HepG2 (cell line): Measurements from ENCODE around the gene ACTR10. TPM values are rescaled to one million over a fixed set of nuclear protein-coding genes. Genes with fewer than 3 reads are reported as not detected.

Source experiments
- FOXA1 ChIP-seq, 2 experiments: fragments of 450-650 bp in 1 of 2; sonication (generic) in 1 of 2; formaldehyde crosslinking in 1 of 2; IDR thresholded peaks; 2 replicates each; pipeline versions ENCODE4 v1.4.0 to v1.6.1; 2016 to 2020; ENCODE audit warnings: missing genetic modification reagents in 1 of 2
- GABPA ChIP-seq, 2 experiments: IDR thresholded peaks; 2 replicates each; pipeline ENCODE4 v1.6.1; 2011 to 2016; ENCODE audit warnings: low read depth in 2 of 2, low read length in 1 of 2, missing biosample characterization in 1 of 2, missing genetic modification characterization in 1 of 2
- JARID2 ChIP-seq: sonication (generic); formaldehyde crosslinking; IDR thresholded peaks from 2 replicates; pipeline ENCODE4 v1.8.1; 2023; ENCODE audit warnings: missing genetic modification reagents, inconsistent platforms; ENCODE audit not compliant: insufficient replicate concordance
- KDM5B ChIP-seq: sonication (generic); formaldehyde crosslinking; IDR thresholded peaks from 2 replicates; pipeline ENCODE4 v1.4.0; 2020; ENCODE audit warnings: missing genetic modification reagents, mild to moderate bottlenecking, borderline replicate concordance
- NFE2L2 ChIP-seq: fragments of 150-350 bp; IDR thresholded peaks from 2 replicates; pipeline ENCODE4 v1.6.1; 2014; ENCODE audit warnings: low read length
- ZBTB21 ChIP-seq: sonication (generic); formaldehyde crosslinking; IDR thresholded peaks from 2 replicates; pipeline ENCODE4 v1.4.0; 2020; ENCODE audit warnings: missing genetic modification reagents
- ZFP37 ChIP-seq: sonication (generic); formaldehyde crosslinking; IDR thresholded peaks from 2 replicates; pipeline ENCODE4 v1.4.0; 2020; ENCODE audit warnings: missing genetic modification reagents, borderline replicate concordance
- ZNF460 ChIP-seq: sonication (generic); formaldehyde crosslinking; IDR thresholded peaks from 2 replicates; pipeline ENCODE4 v1.5.1; 2020; ENCODE audit warnings: missing genetic modification reagents, mild to moderate bottlenecking, borderline replicate concordance
- ZNF776 ChIP-seq: sonication (generic); formaldehyde crosslinking; IDR thresholded peaks from 2 replicates; pipeline ENCODE4 v1.4.0; 2020; ENCODE audit warnings: mild to moderate bottlenecking, missing genetic modification reagents
- ZNF792 ChIP-seq: IDR thresholded peaks from 2 replicates; pipeline ENCODE4 v1.6.1; 2016
- ZZZ3 ChIP-seq: sonication (generic); formaldehyde crosslinking; IDR thresholded peaks from 2 replicates; pipeline ENCODE4 v1.4.0; 2020; ENCODE audit warnings: missing genetic modification reagents, mild to moderate bottlenecking, borderline replicate concordance
- polyA plus RNA-seq, 8 experiments: library from polyadenylated mRNA; depleted of rRNA in 3 of 8; stranded (reverse) in 7 of 8; unstranded in 1 of 8; fragments of >200 nt; fragmentation: Illumina TruSeq in 4 of 8; extraction: Trizol in 4 of 8; gene quantifications; 2 replicates each; pipeline versions ENCODE4 v1.2.1 to v1.2.3, GENCODE V29; 2011 to 2016; ENCODE audit warnings: low read depth in 4 of 8, missing spikeins in 1 of 8, mixed read lengths in 1 of 8; ENCODE audit not compliant: insufficient read depth in 1 of 8
- total RNA-seq, 5 experiments: library from RNA; depleted of rRNA; stranded (reverse); fragments of >200 nt; fragmentation: Illumina TruSeq; extraction: Trizol; gene quantifications; 2 replicates each; pipeline ENCODE4 v1.2.3, GENCODE V29; 2016; ENCODE audit warnings: low read depth in 1 of 5
- TF ChIP-seq, protein P1 (sequence below): sonication (generic); formaldehyde crosslinking; IDR thresholded peaks from 2 replicates; pipeline ENCODE4 v1.5.0; 2020; ENCODE audit warnings: mild to moderate bottlenecking, missing genetic modification reagents, borderline replicate concordance
- TF ChIP-seq, protein P2 (sequence below): sonication (generic); formaldehyde crosslinking; IDR thresholded peaks from 2 replicates; pipeline ENCODE4 v1.5.0; 2020; ENCODE audit warnings: missing genetic modification reagents
- TF ChIP-seq, protein P3 (sequence below): sonication (generic); formaldehyde crosslinking; IDR thresholded peaks from 2 replicates; pipeline ENCODE4 v1.8.1; 2023; ENCODE audit warnings: missing genetic modification reagents, mild to moderate bottlenecking, borderline replicate concordance
- TF ChIP-seq, protein P4 (sequence below): IDR thresholded peaks from 2 replicates; pipeline ENCODE4 v1.6.1; 2012; ENCODE audit warnings: low read length, improper control_type of control experiment

Gene ACTR10
- total and polyA plus RNA-seq, 2 of the 13 experiments (the other 11 are each of a cell fraction or from before 2014, with no cell fraction given): 30.0 to 41.3 TPM

DNA sequence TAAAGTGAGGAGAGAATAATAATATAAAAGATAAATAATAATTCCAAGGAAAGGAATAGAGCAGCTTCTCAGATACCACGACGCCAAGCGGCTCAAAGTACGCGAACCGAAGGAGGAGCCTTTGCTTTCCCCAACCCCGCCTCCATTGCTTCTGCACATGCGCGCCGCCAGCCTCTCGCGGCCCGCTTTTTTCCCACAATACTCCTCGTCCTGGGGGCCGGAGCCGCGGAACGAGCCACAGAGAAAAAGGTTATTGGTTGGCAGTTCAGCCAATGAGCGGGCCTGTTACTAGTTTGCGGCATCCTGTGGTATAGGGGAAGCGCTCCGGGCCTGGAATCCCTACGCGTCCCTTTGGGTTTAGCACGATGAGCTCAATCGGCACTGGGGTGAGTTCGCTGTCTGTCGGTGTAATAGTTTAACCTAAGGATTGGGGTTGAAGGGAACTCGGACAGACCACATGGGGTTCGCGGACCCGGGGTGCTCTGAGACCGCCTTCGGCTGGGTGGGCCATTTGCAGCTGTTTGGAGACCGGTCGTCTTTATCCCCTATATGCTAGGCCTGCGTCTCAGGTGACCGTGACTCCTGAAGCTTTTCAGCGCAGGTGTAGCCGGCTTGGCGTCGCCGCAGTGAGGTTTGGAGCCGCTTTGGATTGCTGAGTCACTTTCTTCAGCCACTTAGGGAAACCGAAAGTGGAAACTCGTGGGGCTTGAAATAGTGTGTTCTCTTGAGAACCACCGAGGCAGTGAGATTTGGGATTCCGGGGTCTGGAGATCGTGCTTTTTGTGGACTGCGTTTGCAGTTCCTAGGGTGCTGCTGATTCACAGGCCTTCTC, 44.8 kb downstream of the ACTR10 start, which contains the start of gene PSMA3 (continued):
- TF ChIP-seq, protein P1, sequence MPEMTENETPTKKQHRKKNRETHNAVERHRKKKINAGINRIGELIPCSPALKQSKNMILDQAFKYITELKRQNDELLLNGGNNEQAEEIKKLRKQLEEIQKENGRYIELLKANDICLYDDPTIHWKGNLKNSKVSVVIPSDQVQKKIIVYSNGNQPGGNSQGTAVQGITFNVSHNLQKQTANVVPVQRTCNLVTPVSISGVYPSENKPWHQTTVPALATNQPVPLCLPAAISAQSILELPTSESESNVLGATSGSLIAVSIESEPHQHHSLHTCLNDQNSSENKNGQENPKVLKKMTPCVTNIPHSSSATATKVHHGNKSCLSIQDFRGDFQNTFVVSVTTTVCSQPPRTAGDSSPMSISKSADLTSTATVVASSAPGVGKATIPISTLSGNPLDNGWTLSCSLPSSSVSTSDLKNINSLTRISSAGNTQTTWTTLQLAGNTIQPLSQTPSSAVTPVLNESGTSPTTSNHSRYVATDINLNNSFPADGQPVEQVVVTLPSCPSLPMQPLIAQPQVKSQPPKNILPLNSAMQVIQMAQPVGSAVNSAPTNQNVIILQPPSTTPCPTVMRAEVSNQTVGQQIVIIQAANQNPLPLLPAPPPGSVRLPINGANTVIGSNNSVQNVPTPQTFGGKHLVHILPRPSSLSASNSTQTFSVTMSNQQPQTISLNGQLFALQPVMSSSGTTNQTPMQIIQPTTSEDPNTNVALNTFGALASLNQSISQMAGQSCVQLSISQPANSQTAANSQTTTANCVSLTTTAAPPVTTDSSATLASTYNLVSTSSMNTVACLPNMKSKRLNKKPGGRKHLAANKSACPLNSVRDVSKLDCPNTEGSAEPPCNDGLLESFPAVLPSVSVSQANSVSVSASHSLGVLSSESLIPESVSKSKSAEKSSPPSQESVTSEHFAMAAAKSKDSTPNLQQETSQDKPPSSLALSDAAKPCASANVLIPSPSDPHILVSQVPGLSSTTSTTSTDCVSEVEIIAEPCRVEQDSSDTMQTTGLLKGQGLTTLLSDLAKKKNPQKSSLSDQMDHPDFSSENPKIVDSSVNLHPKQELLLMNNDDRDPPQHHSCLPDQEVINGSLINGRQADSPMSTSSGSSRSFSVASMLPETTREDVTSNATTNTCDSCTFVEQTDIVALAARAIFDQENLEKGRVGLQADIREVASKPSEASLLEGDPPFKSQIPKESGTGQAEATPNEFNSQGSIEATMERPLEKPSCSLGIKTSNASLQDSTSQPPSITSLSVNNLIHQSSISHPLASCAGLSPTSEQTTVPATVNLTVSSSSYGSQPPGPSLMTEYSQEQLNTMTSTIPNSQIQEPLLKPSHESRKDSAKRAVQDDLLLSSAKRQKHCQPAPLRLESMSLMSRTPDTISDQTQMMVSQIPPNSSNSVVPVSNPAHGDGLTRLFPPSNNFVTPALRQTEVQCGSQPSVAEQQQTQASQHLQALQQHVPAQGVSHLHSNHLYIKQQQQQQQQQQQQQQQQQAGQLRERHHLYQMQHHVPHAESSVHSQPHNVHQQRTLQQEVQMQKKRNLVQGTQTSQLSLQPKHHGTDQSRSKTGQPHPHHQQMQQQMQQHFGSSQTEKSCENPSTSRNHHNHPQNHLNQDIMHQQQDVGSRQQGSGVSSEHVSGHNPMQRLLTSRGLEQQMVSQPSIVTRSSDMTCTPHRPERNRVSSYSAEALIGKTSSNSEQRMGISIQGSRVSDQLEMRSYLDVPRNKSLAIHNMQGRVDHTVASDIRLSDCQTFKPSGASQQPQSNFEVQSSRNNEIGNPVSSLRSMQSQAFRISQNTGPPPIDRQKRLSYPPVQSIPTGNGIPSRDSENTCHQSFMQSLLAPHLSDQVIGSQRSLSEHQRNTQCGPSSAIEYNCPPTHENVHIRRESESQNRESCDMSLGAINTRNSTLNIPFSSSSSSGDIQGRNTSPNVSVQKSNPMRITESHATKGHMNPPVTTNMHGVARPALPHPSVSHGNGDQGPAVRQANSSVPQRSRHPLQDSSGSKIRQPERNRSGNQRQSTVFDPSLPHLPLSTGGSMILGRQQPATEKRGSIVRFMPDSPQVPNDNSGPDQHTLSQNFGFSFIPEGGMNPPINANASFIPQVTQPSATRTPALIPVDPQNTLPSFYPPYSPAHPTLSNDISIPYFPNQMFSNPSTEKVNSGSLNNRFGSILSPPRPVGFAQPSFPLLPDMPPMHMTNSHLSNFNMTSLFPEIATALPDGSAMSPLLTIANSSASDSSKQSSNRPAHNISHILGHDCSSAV: no peak
- TF ChIP-seq KDM5B (CRISPR knock-in tag) (no peak), FOXA1 (IDR thresholded peaks at IDR 0.05) (no peak), FOXA1 (CRISPR knock-in tag; IDR thresholded peaks at IDR 0.05) (no peak), ZNF460 (CRISPR knock-in tag) (no peak), ZNF792 (no peak), ZNF776 (CRISPR knock-in tag) (no peak), ZZZ3 (CRISPR knock-in tag) (peak; percentile 75; the same call in 1 of the 2 replicates), JARID2 (CRISPR knock-in tag) (no peak), ZBTB21 (no peak), GABPA (IDR thresholded peaks at IDR 0.05; ENCODE audit: low read depth, low read length) (no peak), GABPA (CRISPR knock-in tag; IDR thresholded peaks at IDR 0.05; ENCODE audit: low read depth) (peak; percentile 64), NFE2L2 (peak; percentile 86), ZFP37 (CRISPR knock-in tag) (no peak)
- TF ChIP-seq, protein P2, sequence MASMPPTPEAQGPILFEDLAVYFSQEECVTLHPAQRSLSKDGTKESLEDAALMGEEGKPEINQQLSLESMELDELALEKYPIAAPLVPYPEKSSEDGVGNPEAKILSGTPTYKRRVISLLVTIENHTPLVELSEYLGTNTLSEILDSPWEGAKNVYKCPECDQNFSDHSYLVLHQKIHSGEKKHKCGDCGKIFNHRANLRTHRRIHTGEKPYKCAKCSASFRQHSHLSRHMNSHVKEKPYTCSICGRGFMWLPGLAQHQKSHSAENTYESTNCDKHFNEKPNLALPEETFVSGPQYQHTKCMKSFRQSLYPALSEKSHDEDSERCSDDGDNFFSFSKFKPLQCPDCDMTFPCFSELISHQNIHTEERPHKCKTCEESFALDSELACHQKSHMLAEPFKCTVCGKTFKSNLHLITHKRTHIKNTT (CRISPR knock-in tag): no peak
- TF ChIP-seq, protein P3, sequence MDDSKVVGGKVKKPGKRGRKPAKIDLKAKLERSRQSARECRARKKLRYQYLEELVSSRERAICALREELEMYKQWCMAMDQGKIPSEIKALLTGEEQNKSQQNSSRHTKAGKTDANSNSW (CRISPR knock-in tag): no peak
- TF ChIP-seq, protein P4, sequence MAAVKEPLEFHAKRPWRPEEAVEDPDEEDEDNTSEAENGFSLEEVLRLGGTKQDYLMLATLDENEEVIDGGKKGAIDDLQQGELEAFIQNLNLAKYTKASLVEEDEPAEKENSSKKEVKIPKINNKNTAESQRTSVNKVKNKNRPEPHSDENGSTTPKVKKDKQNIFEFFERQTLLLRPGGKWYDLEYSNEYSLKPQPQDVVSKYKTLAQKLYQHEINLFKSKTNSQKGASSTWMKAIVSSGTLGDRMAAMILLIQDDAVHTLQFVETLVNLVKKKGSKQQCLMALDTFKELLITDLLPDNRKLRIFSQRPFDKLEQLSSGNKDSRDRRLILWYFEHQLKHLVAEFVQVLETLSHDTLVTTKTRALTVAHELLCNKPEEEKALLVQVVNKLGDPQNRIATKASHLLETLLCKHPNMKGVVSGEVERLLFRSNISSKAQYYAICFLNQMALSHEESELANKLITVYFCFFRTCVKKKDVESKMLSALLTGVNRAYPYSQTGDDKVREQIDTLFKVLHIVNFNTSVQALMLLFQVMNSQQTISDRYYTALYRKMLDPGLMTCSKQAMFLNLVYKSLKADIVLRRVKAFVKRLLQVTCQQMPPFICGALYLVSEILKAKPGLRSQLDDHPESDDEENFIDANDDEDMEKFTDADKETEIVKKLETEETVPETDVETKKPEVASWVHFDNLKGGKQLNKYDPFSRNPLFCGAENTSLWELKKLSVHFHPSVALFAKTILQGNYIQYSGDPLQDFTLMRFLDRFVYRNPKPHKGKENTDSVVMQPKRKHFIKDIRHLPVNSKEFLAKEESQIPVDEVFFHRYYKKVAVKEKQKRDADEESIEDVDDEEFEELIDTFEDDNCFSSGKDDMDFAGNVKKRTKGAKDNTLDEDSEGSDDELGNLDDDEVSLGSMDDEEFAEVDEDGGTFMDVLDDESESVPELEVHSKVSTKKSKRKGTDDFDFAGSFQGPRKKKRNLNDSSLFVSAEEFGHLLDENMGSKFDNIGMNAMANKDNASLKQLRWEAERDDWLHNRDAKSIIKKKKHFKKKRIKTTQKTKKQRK: no peak
